Tibial nerve (tissue), 4 donors: ENCODE measurements around the gene SCUBE2.

ENCODE experiments used
- EP300 ChIP-seq, 2 donors: sonication (generic); formaldehyde crosslinking; IDR thresholded peaks; one replicate each; pipeline ENCODE4 v1.6.1; 2017; ENCODE audit warnings: antibody characterized with exemption in 2 of 2, mild to moderate bottlenecking in 1 of 2
- POLR2A ChIP-seq, 2 donors: fragments of 450-650 bp; IDR thresholded peaks; one replicate each; pipeline ENCODE4 v1.6.1; 2017; ENCODE audit warnings: antibody characterized with exemption in 2 of 2, mild to moderate bottlenecking in 2 of 2, moderate library complexity in 2 of 2
- TF ChIP-seq, protein P1 (sequence below), 5 experiments: fragments of 200-600 bp in 3 of 5; fragments of 450-650 bp in 2 of 5; sonication (generic) in 3 of 5; IDR thresholded peaks; one replicate each; pipeline ENCODE4 v1.5.1; 2016 to 2019; ENCODE audit warnings: antibody characterized with exemption in 5 of 5, mild to moderate bottlenecking in 3 of 5, moderate library complexity in 2 of 5

DNA sequence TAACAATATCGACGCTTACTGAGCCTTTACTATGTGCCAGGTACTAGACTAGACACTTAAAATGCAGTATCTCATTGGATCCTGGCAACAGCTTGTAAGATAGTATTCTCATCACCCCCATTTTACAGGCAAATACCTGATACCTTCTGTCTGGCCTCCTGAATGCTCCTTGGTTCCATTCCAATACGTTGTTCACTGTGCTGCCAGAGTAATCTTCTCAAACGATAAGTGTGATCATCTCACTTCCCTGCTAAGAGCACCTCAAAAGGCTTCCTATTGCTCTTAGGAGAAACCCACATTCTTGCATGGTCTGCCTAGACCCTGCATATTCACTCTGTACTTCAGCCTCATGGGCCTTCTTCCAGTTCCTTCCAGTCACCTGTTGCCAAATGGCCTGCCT lies 86.3 kb downstream of the SCUBE2 start:
- TF ChIP-seq EP300 (IDR thresholded peaks at IDR 0.05): no peak
- TF ChIP-seq, protein P1, sequence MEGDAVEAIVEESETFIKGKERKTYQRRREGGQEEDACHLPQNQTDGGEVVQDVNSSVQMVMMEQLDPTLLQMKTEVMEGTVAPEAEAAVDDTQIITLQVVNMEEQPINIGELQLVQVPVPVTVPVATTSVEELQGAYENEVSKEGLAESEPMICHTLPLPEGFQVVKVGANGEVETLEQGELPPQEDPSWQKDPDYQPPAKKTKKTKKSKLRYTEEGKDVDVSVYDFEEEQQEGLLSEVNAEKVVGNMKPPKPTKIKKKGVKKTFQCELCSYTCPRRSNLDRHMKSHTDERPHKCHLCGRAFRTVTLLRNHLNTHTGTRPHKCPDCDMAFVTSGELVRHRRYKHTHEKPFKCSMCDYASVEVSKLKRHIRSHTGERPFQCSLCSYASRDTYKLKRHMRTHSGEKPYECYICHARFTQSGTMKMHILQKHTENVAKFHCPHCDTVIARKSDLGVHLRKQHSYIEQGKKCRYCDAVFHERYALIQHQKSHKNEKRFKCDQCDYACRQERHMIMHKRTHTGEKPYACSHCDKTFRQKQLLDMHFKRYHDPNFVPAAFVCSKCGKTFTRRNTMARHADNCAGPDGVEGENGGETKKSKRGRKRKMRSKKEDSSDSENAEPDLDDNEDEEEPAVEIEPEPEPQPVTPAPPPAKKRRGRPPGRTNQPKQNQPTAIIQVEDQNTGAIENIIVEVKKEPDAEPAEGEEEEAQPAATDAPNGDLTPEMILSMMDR (IDR thresholded peaks at IDR 0.05): no peak
- TF ChIP-seq POLR2A (IDR thresholded peaks at IDR 0.05): no peak
